GM23248 (cell line): Measurements from ENCODE around the gene ORC2.

Experiments used
- EZH2 ChIP-seq: fragments of 200-600 bp; sonication (generic); IDR thresholded peaks from 2 replicates; pipeline ENCODE4 v1.6.1; 2018; ENCODE audit warnings: antibody characterized with exemption, mild to moderate bottlenecking; ENCODE audit not compliant: insufficient read depth, poor library complexity, severe bottlenecking
- EZH2phosphoT487 ChIP-seq: fragments of 200-600 bp; sonication (generic); IDR thresholded peaks from 2 replicates; pipeline ENCODE4 v1.6.1; 2018; ENCODE audit warnings: antibody characterized with exemption, moderate library complexity, mild to moderate bottlenecking, low read depth; ENCODE audit not compliant: insufficient read depth

DNA sequence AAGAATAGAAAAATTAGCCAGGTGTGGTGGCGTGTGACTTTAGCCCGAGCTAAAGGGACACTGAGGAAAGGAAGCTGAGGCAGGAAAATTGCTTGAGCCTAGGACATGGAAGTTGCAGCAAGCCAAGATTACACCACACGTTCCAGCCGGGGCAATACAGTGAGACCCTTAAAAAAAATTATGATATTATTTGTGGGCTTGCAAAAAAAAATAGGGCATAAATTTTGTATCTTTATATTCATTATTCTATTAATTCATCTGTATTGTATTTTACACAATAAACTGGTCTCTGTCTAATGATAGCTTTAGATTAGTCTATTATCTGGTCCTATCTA, 18.1 kb downstream of the ORC2 start:
- no peak for TF ChIP-seq EZH2phosphoT487
- no peak for TF ChIP-seq EZH2
